Germinal center (tissue), 1 donor: ENCODE results near the gene SLC9B2.

Source experiments
- DNase-seq: peaks from one replicate; pipeline ENCODE4 v3.0.0; 2012; ENCODE audit warnings: mixed read lengths, low spot score

The SLC9B2 gene

GRCh38 chr4:103075894-103076746 is 441 bp downstream of the SLC9B2 start:
- peak; percentile 79 for DNase-seq

GRCh38 chr4:103075435-103075893 is 1.1 kb downstream of the SLC9B2 start:
- no peak for DNase-seq

- DNase-seq, result peak; percentile 38
Observed at GRCh38 chr4:103074744-103075434, 1.7 kb downstream of the SLC9B2 start.

GRCh38 chr4:103073792-103074438 is 2.6 kb downstream of the SLC9B2 start:
- no peak for DNase-seq

GRCh38 chr4:103067841-103068547 is 8.6 kb downstream of the SLC9B2 start:
- DNase-seq, result no peak

- no peak for DNase-seq
Observed at GRCh38 chr4:103060453-103061148, 16.0 kb downstream of the SLC9B2 start.

- no peak for DNase-seq
Observed at GRCh38 chr4:103054030-103054429, 22.5 kb downstream of the SLC9B2 start.

GRCh38 chr4:103052779-103053178 is 23.8 kb downstream of the SLC9B2 start:
- no peak for DNase-seq

GRCh38 chr4:103052145-103052544 is 24.4 kb downstream of the SLC9B2 start:
- DNase-seq, result no peak

GRCh38 chr4:103050736-103051436 is 25.7 kb downstream of the SLC9B2 start:
- no peak for DNase-seq

GRCh38 chr4:103046416-103047290 is 29.9 kb downstream of the SLC9B2 start:
- peak; percentile 65 for DNase-seq

- DNase-seq, result no peak
Observed at GRCh38 chr4:103044183-103044582, 32.4 kb downstream of the SLC9B2 start.

GRCh38 chr4:103036169-103036568 is 40.4 kb downstream of the SLC9B2 start:
- DNase-seq, result no peak

- peak; percentile 19 for DNase-seq
Observed at GRCh38 chr4:103032574-103032973, 44.0 kb downstream of the SLC9B2 start.

GRCh38 chr4:103030791-103031190 is 45.8 kb downstream of the SLC9B2 start:
- DNase-seq, result no peak

GRCh38 chr4:103029300-103029699 is 47.3 kb downstream of the SLC9B2 start:
- DNase-seq, result no peak

GRCh38 chr4:103026868-103027267 is 49.7 kb downstream of the SLC9B2 start:
- no peak for DNase-seq

- DNase-seq, result no peak
Observed at GRCh38 chr4:103024996-103025395, 51.6 kb downstream of the SLC9B2 start.

- no peak for DNase-seq
Observed at GRCh38 chr4:103021120-103021519, 55.4 kb downstream of the SLC9B2 start.
